ENCODE data around the gene TEK.

GRCh38 chr9:27165670-27166069, 56.6 kb downstream of the TEK start:
- TF ChIP-seq POLR2AphosphoS5 (IDR thresholded peaks at IDR 0.05; ENCODE audit: low read depth, low read length) (no peak), TAF1 (IDR thresholded peaks at IDR 0.05; ENCODE audit: borderline replicate concordance, insufficient read depth, low read length) (no peak), REST (IDR thresholded peaks at IDR 0.05; ENCODE audit: insufficient read depth in 1 of 2, low read depth in 2 of 2, low read length in 2 of 2) (no peak), SIN3A (IDR thresholded peaks at IDR 0.05; ENCODE audit: borderline replicate concordance, insufficient read depth, low read length) (no peak), FOXP2 (optimal IDR thresholded peaks at IDR 0.05; ENCODE audit: borderline replicate concordance, extremely low read depth, extremely low read length, insufficient read depth) (no peak)
